IMR-90 (cell line): ENCODE results near the gene PCSK6. TPM values are rescaled to one million over a fixed set of nuclear protein-coding genes. Genes with fewer than 3 reads are reported as not detected.

Experiments
- ATAC-seq: fragments of 200-7000 bp; cut with Tn5 transposase; 2 replicates; pipeline ENCODE4 v1.9.1; 2020; ENCODE audit warnings: low read depth, mild to moderate bottlenecking, moderate library complexity
- BruUV-seq: library from RNA; stranded (reverse); fragments of 400-500 nt; replicated peaks from 2 replicates; lab custom pipeline; 2021; lab: Mats Ljungman, UMichigan
- CTCF ChIA-PET: fragments of 300-600 bp; formaldehyde crosslinking; extraction: SDS; loops from one replicate; lab custom pipeline; 2021; ENCODE audit warnings: antibody characterized with exemption; lab: Yijun Ruan, JAX
- POLR2A ChIA-PET: fragments of 300-600 bp; sonication (Branson Sonifier 250); formaldehyde crosslinking; loops from one replicate; lab custom pipeline; 2022; ENCODE audit warnings: antibody characterized with exemption; ENCODE audit not compliant: unreplicated experiment; lab: Charles Lee
- DNase-seq: peaks from one replicate; pipeline ENCODE4 v3.0.0; 2013
- H2AFZ ChIP-seq: replicated peaks from 2 replicates; pipeline ENCODE3; 2013; ENCODE audit warnings: low read length, mild to moderate bottlenecking; ENCODE audit not compliant: poor library complexity
- H2AK5ac ChIP-seq: 2 replicates; pipeline ENCODE4 v1.6.1; 2013; ENCODE audit warnings: low read depth, low read length, inconsistent platforms
- H2AK9ac ChIP-seq: replicated peaks from 2 replicates; pipeline ENCODE3; 2013; ENCODE audit warnings: mild to moderate bottlenecking, low read depth, low read length, moderate library complexity; ENCODE audit not compliant: poor library complexity
- H2BK120ac ChIP-seq: 2 replicates; pipeline ENCODE4 v1.6.1; 2013; ENCODE audit warnings: low read depth, low read length, inconsistent platforms
- H2BK15ac ChIP-seq: 3 replicates; pipeline ENCODE4 v1.6.1; 2013; ENCODE audit warnings: low read depth, low read length, inconsistent platforms
- H2BK20ac ChIP-seq: 2 replicates; pipeline ENCODE4 v1.6.1; 2013; ENCODE audit warnings: low read depth, mild to moderate bottlenecking, inconsistent platforms, low read length, moderate library complexity
- H2BK5ac ChIP-seq: 2 replicates; pipeline ENCODE4 v1.6.1; 2013; ENCODE audit warnings: mild to moderate bottlenecking, low read depth, low read length, inconsistent platforms; ENCODE audit not compliant: poor library complexity, severe bottlenecking
- H3K14ac ChIP-seq: replicated peaks from 2 replicates; pipeline ENCODE4 v1.6.1; 2013; ENCODE audit warnings: low read depth, low read length, inconsistent platforms
- H3K18ac ChIP-seq: 2 replicates; pipeline ENCODE4 v1.6.1; 2013; ENCODE audit warnings: low read depth, low read length, control low read depth
- H3K23ac ChIP-seq: 2 replicates; pipeline ENCODE4 v1.6.1; 2013; ENCODE audit warnings: low read depth, low read length, inconsistent platforms
- H3K27ac ChIP-seq: 2 replicates; pipeline ENCODE4 v1.5.1; 2013; ENCODE audit warnings: mild to moderate bottlenecking, control low read depth, low read length; ENCODE audit not compliant: insufficient read depth
- H3K27me3 ChIP-seq: 2 replicates; pipeline ENCODE4 v1.6.1; 2013; ENCODE audit warnings: low read length; ENCODE audit not compliant: control insufficient read depth, insufficient read depth
- H3K36me3 ChIP-seq: 2 replicates; pipeline ENCODE4 v1.6.1; 2013; ENCODE audit warnings: low read length, mixed read lengths; ENCODE audit not compliant: control insufficient read depth, insufficient read depth
- H3K4ac ChIP-seq: 2 replicates; pipeline ENCODE4 v1.6.1; 2013; ENCODE audit warnings: low read depth, low read length, inconsistent platforms
- H3K4me1 ChIP-seq: 2 replicates; pipeline ENCODE4 v1.6.1; 2013; ENCODE audit warnings: low read length, mixed read lengths; ENCODE audit not compliant: control insufficient read depth, insufficient read depth
- H3K4me2 ChIP-seq: 2 replicates; pipeline ENCODE4 v1.6.1; 2013; ENCODE audit warnings: low read depth, mild to moderate bottlenecking, control low read depth, low read length, moderate library complexity
- H3K4me3 ChIP-seq: 2 replicates; pipeline ENCODE4 v1.5.1; 2013; ENCODE audit warnings: low read depth, mild to moderate bottlenecking, control low read depth, low read length, moderate library complexity; ENCODE audit not compliant: insufficient read depth
- H3K56ac ChIP-seq: 2 replicates; pipeline ENCODE4 v1.6.1; 2013; ENCODE audit warnings: low read length, inconsistent platforms; ENCODE audit not compliant: insufficient read depth; ENCODE audit errors: extremely low read depth
- H3K79me1 ChIP-seq, 2 experiments: 2 replicates each; pipeline ENCODE4 v1.6.1; 2013; ENCODE audit warnings: low read length in 2 of 2, inconsistent platforms in 1 of 2, low read depth in 1 of 2
- H3K9ac ChIP-seq: 2 replicates; pipeline ENCODE4 v1.6.1; 2013; ENCODE audit warnings: low read depth, low read length, control low read depth
- H3K9me1 ChIP-seq: 2 replicates; pipeline ENCODE4 v1.6.1; 2013; ENCODE audit warnings: low read length, inconsistent platforms; ENCODE audit not compliant: insufficient read depth
- H3K9me3 ChIP-seq: 2 replicates; pipeline ENCODE4 v1.6.1; 2013; ENCODE audit warnings: low read length; ENCODE audit not compliant: control insufficient read depth, insufficient read depth
- H4K20me1 ChIP-seq: 2 replicates; pipeline ENCODE4 v1.6.1; 2013; ENCODE audit warnings: low read length, inconsistent platforms; ENCODE audit not compliant: insufficient read depth
- H4K5ac ChIP-seq: 2 replicates; pipeline ENCODE4 v1.6.1; 2013; ENCODE audit warnings: mild to moderate bottlenecking, low read depth, low read length, control low read depth
- H4K8ac ChIP-seq, 2 experiments: 2 replicates each; pipeline ENCODE4 v1.6.1; 2013; ENCODE audit warnings: low read depth in 2 of 2, low read length in 2 of 2, control low read depth in 1 of 2, inconsistent platforms in 1 of 2
- H4K91ac ChIP-seq: 2 replicates; pipeline ENCODE4 v1.6.1; 2013; ENCODE audit warnings: low read depth, low read length, inconsistent platforms; ENCODE audit not compliant: insufficient read depth
- BHLHE40 ChIP-seq: fragments of 150-350 bp; IDR thresholded peaks from 2 replicates; pipeline ENCODE4 v1.6.1; 2016; ENCODE audit warnings: mild to moderate bottlenecking, low read depth, low read length
- CEBPB ChIP-seq: IDR thresholded peaks from 2 replicates; pipeline ENCODE4 v1.6.1; 2012; ENCODE audit warnings: low read depth, low read length, improper control_type of control experiment
- CHD1 ChIP-seq: IDR thresholded peaks from 2 replicates; pipeline ENCODE4 v1.6.1; 2012; ENCODE audit warnings: low read depth, low read length, improper control_type of control experiment
- ELK1 ChIP-seq: fragments of 150-350 bp; IDR thresholded peaks from 2 replicates; pipeline ENCODE4 v1.6.1; 2016; ENCODE audit warnings: low read depth, mild to moderate bottlenecking, low read length, moderate library complexity, borderline replicate concordance
- MAFK ChIP-seq: IDR thresholded peaks from 2 replicates; pipeline ENCODE4 v1.6.1; 2012; ENCODE audit warnings: low read depth, low read length, improper control_type of control experiment
- MAZ ChIP-seq: IDR thresholded peaks from 2 replicates; pipeline ENCODE4 v1.6.1; 2012; ENCODE audit warnings: low read depth, mild to moderate bottlenecking, low read length, improper control_type of control experiment, moderate library complexity, borderline replicate concordance
- MXI1 ChIP-seq: IDR thresholded peaks from 2 replicates; pipeline ENCODE4 v1.6.1; 2012; ENCODE audit warnings: low read depth, mild to moderate bottlenecking, low read length, moderate library complexity, borderline replicate concordance
- NFE2L2 ChIP-seq: fragments of 150-350 bp; IDR thresholded peaks from 2 replicates; pipeline ENCODE4 v1.6.1; 2016; ENCODE audit warnings: low read depth, mild to moderate bottlenecking, low read length
- POLR2A ChIP-seq: IDR thresholded peaks from 2 replicates; pipeline ENCODE4 v1.6.1; 2012; ENCODE audit warnings: mild to moderate bottlenecking, low read depth, low read length
- RCOR1 ChIP-seq: IDR thresholded peaks from 2 replicates; pipeline ENCODE4 v1.6.1; 2012; ENCODE audit warnings: mild to moderate bottlenecking, low read length, improper control_type of control experiment; ENCODE audit not compliant: insufficient replicate concordance
- RFX5 ChIP-seq: IDR thresholded peaks from 2 replicates; pipeline ENCODE4 v1.8.0; 2012; ENCODE audit warnings: low read depth, mild to moderate bottlenecking, low read length, moderate library complexity
- SMC3 ChIP-seq: fragments of 150-350 bp; IDR thresholded peaks from 2 replicates; pipeline ENCODE4 v1.6.1; 2016; ENCODE audit warnings: low read depth, mild to moderate bottlenecking, antibody characterized with exemption, low read length, moderate library complexity
- USF2 ChIP-seq: fragments of 150-350 bp; IDR thresholded peaks from 2 replicates; pipeline ENCODE4 v1.6.1; 2017; ENCODE audit warnings: mild to moderate bottlenecking, antibody characterized with exemption, low read length, low read depth
- WGBS, 2 experiments: methylation state at CpG; one replicate each; pipeline versions ENCODE4 v1.1.5 to v1.1.7; 2013; ENCODE audit warnings: missing lambda C conversion rate in 2 of 2; ENCODE audit not compliant: insufficient read length in 1 of 2; ENCODE audit errors: extremely low coverage in 2 of 2; 5-methylcytosine and 5-hydroxymethylcytosine counted together
- dilution Hi-C: fragments of 300-500 bp; cut with HindIII; formaldehyde crosslinking; loops from one replicate; pipeline ENCODE4 v1.14.3; 2018; ENCODE audit warnings: low sequenced_read_pairs; ENCODE audit not compliant: unreplicated experiment
- in situ Hi-C: fragments of 300-500 bp; cut with MboI; formaldehyde crosslinking; loops from 3 replicates; pipeline ENCODE4 v1.14.3; 2019; ENCODE audit warnings: low sequenced_read_pairs, inconsistent platforms, mixed read lengths
- intact Hi-C: fragments of 100-400 bp; cut with micrococcal nuclease; formaldehyde crosslinking; loops from 2 replicates; pipeline ENCODE4 v1.10.0; 2022
- polyA plus RNA-seq, 3 experiments: library from polyadenylated mRNA; depleted of rRNA; stranded (reverse); fragments of >200 nt; gene quantifications; 2 replicates each; pipeline ENCODE4 v1.2.3, GENCODE V29; 2012; ENCODE audit warnings: low replicate concordance in 1 of 3
- total RNA-seq: library from RNA; depleted of rRNA; stranded (reverse); fragments of >200 nt; gene quantifications from 2 replicates; pipeline ENCODE4 v1.2.3, GENCODE V29; 2012
- TF ChIP-seq, protein P1 (sequence below): conservative IDR thresholded peaks from 2 replicates; pipeline ENCODE4 v1.5.1; 2012; ENCODE audit warnings: mild to moderate bottlenecking, low read depth, low read length, improper control_type of control experiment

The PCSK6 gene
- total and polyA plus RNA-seq, 2 of the 4 experiments (the other 2 are of a cell fraction) = not detected

DNA sequence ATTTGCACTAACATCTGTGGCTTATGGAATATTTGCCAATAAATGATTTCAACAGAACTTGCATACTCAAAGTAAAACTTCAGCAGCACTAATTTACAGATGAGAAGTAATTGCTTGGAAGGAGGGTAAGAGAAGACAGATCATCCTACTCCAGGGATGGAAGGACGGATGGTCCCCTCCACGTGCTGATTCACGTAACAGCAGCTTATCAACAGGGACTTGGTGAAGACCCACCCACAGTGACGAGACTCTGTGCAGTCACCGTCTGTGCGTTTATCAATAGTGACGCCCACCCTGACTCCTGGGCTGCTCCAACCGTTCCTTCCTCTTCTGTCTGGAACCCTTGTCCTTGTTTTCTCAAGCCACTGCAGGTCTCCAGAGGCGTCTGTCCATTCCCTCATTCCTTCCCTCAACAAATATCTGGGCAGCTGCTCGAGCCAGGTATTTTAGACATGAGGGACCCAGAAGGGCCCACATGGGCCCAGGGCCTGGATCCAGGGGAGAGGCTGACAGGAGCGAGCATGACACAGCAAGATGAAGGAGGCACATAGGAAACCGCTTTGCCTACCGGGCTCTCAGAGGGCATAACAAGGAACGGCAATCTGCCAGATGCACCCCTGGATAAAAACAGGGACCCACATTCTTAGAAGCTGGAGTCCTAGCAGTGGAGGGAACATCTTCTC lies 33.3 kb downstream of the PCSK6 start:
- TF ChIP-seq BHLHE40 (no peak), CHD1 (no peak), RCOR1 (no peak), MXI1 (no peak), CEBPB (no peak), POLR2A (no peak), USF2 (no peak), ELK1 (no peak), RFX5 (no peak), MAFK (no peak), MAZ (no peak), NFE2L2 (no peak), SMC3 (no peak)
- TF ChIP-seq, protein P1, sequence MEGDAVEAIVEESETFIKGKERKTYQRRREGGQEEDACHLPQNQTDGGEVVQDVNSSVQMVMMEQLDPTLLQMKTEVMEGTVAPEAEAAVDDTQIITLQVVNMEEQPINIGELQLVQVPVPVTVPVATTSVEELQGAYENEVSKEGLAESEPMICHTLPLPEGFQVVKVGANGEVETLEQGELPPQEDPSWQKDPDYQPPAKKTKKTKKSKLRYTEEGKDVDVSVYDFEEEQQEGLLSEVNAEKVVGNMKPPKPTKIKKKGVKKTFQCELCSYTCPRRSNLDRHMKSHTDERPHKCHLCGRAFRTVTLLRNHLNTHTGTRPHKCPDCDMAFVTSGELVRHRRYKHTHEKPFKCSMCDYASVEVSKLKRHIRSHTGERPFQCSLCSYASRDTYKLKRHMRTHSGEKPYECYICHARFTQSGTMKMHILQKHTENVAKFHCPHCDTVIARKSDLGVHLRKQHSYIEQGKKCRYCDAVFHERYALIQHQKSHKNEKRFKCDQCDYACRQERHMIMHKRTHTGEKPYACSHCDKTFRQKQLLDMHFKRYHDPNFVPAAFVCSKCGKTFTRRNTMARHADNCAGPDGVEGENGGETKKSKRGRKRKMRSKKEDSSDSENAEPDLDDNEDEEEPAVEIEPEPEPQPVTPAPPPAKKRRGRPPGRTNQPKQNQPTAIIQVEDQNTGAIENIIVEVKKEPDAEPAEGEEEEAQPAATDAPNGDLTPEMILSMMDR = no peak
- in situ Hi-C loops = no loop called here
- intact Hi-C loops = no loop called here
- Histone ChIP-seq H2BK15ac (no peak overlapping the region), H4K91ac (no peak overlapping the region), H2BK5ac (no peak overlapping the region), H4K5ac (no peak overlapping the region), H2AK5ac (no peak overlapping the region), H3K9ac (no peak overlapping the region), H3K36me3 (no peaks in the 10 kb centered on the region), H3K9me1 (no peaks in the 10 kb centered on the region), H3K4me3 (no peak overlapping the region), H3K14ac (no peak overlapping the region), H3K18ac (no peak overlapping the region), H2AFZ (no peak overlapping the region), H3K4me1 (no peaks in the 10 kb centered on the region), H2BK20ac (no peak overlapping the region), H3K79me1 (no peaks in the 10 kb centered on the region), H3K4me2 (no peak overlapping the region), H4K8ac (no peak overlapping the region), H4K20me1 (no peaks in the 10 kb centered on the region; the same call in 1 of the 2 replicates), H2BK120ac (no peak overlapping the region), H3K4ac (no peak overlapping the region), H3K27me3 (peaks cover 19% of the 10 kb centered on the region), H3K27ac (no peak overlapping the region), H2AK9ac (no peak overlapping the region), H3K23ac (no peak overlapping the region), H3K56ac (no peak overlapping the region), H3K9me3 (no peaks in the 10 kb centered on the region)
- BruUV-seq = no TSS peak
- CTCF ChIA-PET = no interaction called here
- 57% methylated on average over 3 of the region's 14 CpGs; no CpG with 5 or more reads in 1 of the 2 experiments for WGBS, 2 experiments
- DNase-seq (no peak), ATAC-seq (no peak)
- POLR2A ChIA-PET = no interaction called here
- dilution Hi-C loops = no loop called here
